CD4-positive, alpha-beta T cell (primary cell): Measurements from ENCODE around the gene SPRN. TPM values are rescaled to one million over a fixed set of nuclear protein-coding genes. Genes with fewer than 3 reads are reported as not detected.
"Not testable (repeated sequence)": the region's sequence is repeated elsewhere in the genome, so short reads cannot be mapped to it uniquely, and the experiment has no call there.

Experiments used
- ATAC-seq: fragments of 200-7000 bp; cut with Tn5 transposase; one replicate; pipeline ENCODE4 v1.10.0; 2022; ENCODE audit warnings: mild to moderate bottlenecking; ENCODE audit not compliant: poor library complexity
- CTCF ChIA-PET: fragments of 350-600 bp; sonication (Branson Sonifier 250); formaldehyde crosslinking; loops from one replicate; lab custom pipeline; 2021; ENCODE audit warnings: antibody characterized with exemption, inconsistent platforms; lab: Charles Lee
- POLR2A ChIA-PET: fragments of 350-600 bp; sonication (Branson Sonifier 250); formaldehyde crosslinking; loops from one replicate; lab custom pipeline; 2021; ENCODE audit warnings: antibody characterized with exemption, inconsistent platforms; lab: Charles Lee
- DNase-seq, 14 experiments: peaks; one replicate each; pipeline ENCODE4 v3.0.0-alpha.2; 2013 to 2020; ENCODE audit warnings: mixed read lengths in 2 of 14
- H3K27ac ChIP-seq, 2 donors: one replicate each; pipeline versions ENCODE4 v1.5.1 to v1.7.0; 2013; ENCODE audit warnings: low read length in 2 of 2, low read depth in 1 of 2, mild to moderate bottlenecking in 1 of 2
- H3K27me3 ChIP-seq, 2 experiments: 1 replicate in 1 of 2; 2 replicates in 1 of 2; pipeline versions ENCODE4 v1.6.1 to v1.7.0; 2013; ENCODE audit warnings: low read length in 2 of 2, control low read depth in 1 of 2, mild to moderate bottlenecking in 1 of 2, moderate library complexity in 1 of 2; ENCODE audit not compliant: insufficient read depth in 2 of 2, control insufficient read depth in 1 of 2
- H3K36me3 ChIP-seq: one replicate; pipeline ENCODE4 v1.6.1; 2013; ENCODE audit warnings: low read length, control low read depth; ENCODE audit not compliant: insufficient read depth
- H3K4me1 ChIP-seq: one replicate; pipeline ENCODE4 v1.6.1; 2013; ENCODE audit warnings: low read length, control low read depth; ENCODE audit not compliant: insufficient read depth
- H3K4me3 ChIP-seq: one replicate; pipeline ENCODE4 v1.5.1; 2013; ENCODE audit warnings: mild to moderate bottlenecking, low read length, moderate library complexity
- H3K9me3 ChIP-seq, 2 experiments: 1 replicate in 1 of 2; 2 replicates in 1 of 2; pipeline versions ENCODE4 v1.6.1 to v1.7.0; 2013; ENCODE audit warnings: low read length in 2 of 2, mild to moderate bottlenecking in 2 of 2, control low read depth in 1 of 2, moderate library complexity in 1 of 2; ENCODE audit not compliant: control insufficient read depth in 1 of 2, insufficient read depth in 1 of 2
- H3K27ac Mint-ChIP-seq: one replicate; pipeline ENCODE4 v1.8.0; 2020; ENCODE audit warnings: mixed read lengths
- H3K27me3 Mint-ChIP-seq: one replicate; pipeline ENCODE4 v1.8.0; 2021; ENCODE audit warnings: mixed read lengths
- H3K36me3 Mint-ChIP-seq: one replicate; pipeline ENCODE4 v1.8.0; 2021; ENCODE audit warnings: low read depth, mixed read lengths
- H3K4me1 Mint-ChIP-seq: one replicate; pipeline ENCODE4 v1.8.0; 2021; ENCODE audit warnings: low read depth, mixed read lengths
- H3K4me3 Mint-ChIP-seq: one replicate; pipeline ENCODE4 v1.8.0; 2020; ENCODE audit warnings: mild to moderate bottlenecking, mixed read lengths
- H3K9me3 Mint-ChIP-seq: one replicate; pipeline ENCODE4 v1.8.0; 2020; ENCODE audit warnings: mixed read lengths
- intact Hi-C, 2 experiments: fragments of 100-400 bp; cut with DNase I in 1 of 2; cut with micrococcal nuclease in 1 of 2; formaldehyde crosslinking; loops; one replicate each; pipeline versions ENCODE4 v1.15.1 to v1.9.0; 2023 to 2025; cut with DNase I, micrococcal nuclease
- total RNA-seq, 174 experiments: library from RNA in 2 of 174; stranded (reverse) in 2 of 174; gene quantifications; one replicate each; pipeline ENCODE4 v1.2.3 and lab custom pipeline; 2021 to 2026
- TF ChIP-seq, protein P1 (sequence below): fragments of 200-600 bp; IDR thresholded peaks from one replicate; pipeline ENCODE4 v1.8.0; 2022; ENCODE audit warnings: antibody characterized with exemption, mild to moderate bottlenecking

SPRN gene
- total RNA-seq, 2 experiments from 2014 or later: not detected

DNA sequence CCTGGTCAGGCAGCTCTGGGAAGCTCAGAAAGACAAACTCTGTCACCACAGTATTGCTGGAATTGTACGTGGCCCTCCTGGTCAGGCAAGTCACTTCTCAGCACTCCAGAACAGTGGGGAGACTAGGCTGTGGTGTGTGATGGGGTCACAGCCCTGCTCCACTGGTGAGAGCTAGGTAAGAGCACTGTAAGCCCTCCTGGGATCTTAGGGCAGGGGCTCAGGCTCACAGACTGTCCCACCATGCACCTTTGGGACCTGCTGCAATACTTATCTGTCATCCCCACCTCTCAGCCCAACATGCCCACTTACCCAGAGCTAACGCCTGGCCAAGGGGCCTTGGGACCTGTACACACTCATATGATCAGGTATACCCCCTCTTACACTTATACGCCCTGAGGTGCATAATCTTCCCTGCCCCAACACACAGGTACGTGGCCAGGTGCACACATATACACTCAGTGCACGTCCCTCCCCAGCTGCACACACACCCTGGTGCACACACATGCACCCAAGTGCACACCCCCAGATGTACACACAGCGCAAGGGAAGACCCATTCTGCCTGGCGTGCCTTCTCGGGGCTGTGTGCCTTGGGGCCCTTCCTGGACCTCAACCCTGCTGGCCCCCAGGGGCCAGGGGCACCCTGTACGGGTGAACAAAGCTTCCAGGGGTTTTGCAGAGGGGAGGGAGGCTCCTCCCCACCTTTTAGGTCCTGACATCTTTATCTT, 7.6 kb upstream of the SPRN start:
- H3K27ac Mint-ChIP-seq, POLR2A ChIA-PET, H3K4me1 Mint-ChIP-seq, CTCF ChIA-PET, H3K4me3 ChIP-seq, H3K36me3 ChIP-seq, H3K27me3 ChIP-seq, ATAC-seq, H3K9me3 Mint-ChIP-seq, H3K4me1 ChIP-seq, H3K27ac ChIP-seq, H3K36me3 Mint-ChIP-seq, DNase-seq, H3K27me3 Mint-ChIP-seq, H3K9me3 ChIP-seq, H3K4me3 Mint-ChIP-seq: not testable (repeated sequence)
- intact Hi-C loops: loop anchor here in 1 of 2 experiments (10.0 kb wide), 1 partner anchor 143 kb away; no protein-coding TSS in a partner anchor

- H3K27ac Mint-ChIP-seq, H3K27me3 Mint-ChIP-seq, H3K4me1 ChIP-seq, H3K4me3 ChIP-seq, H3K36me3 Mint-ChIP-seq, H3K9me3 Mint-ChIP-seq, H3K27ac ChIP-seq, H3K4me3 Mint-ChIP-seq, H3K27me3 ChIP-seq, DNase-seq, H3K36me3 ChIP-seq, CTCF ChIA-PET, H3K9me3 ChIP-seq, intact Hi-C loops, POLR2A ChIA-PET, H3K4me1 Mint-ChIP-seq, ATAC-seq: not testable (repeated sequence)
Measured at GRCh38 chr10:133429571-133429970, 5.1 kb upstream of the SPRN start.

DNA sequence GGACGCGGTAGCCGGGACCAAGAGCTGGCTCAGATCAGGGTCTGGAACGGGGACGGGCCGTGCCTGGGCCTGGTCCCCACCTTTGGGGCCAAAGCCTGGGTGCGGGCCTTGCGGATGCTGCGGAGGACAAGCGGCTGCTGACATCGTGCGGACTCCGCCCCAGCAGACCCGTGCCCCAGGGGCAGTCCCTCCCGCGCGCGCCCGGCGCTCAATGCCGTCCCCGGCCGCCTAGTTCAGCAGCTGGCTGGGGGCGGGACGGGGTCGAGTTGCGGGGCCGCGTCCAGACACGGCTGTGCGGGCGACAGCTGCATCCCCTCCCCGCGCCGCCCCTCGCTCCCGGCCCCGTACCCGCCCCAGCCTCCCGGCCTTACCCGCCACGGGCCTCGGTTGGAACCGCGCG, 323 bp downstream of the SPRN start:
- peaks cover 16% of the 10 kb centered on the region for H3K36me3 Mint-ChIP-seq
- H3K36me3 ChIP-seq: peaks cover 10% of the 10 kb centered on the region
- intact Hi-C loops, H3K4me3 Mint-ChIP-seq, H3K4me1 ChIP-seq, DNase-seq, H3K9me3 Mint-ChIP-seq, ATAC-seq, H3K27ac ChIP-seq, H3K4me3 ChIP-seq, H3K27me3 Mint-ChIP-seq, H3K27ac Mint-ChIP-seq, H3K4me1 Mint-ChIP-seq, POLR2A ChIA-PET, H3K9me3 ChIP-seq, CTCF ChIA-PET, H3K27me3 ChIP-seq: not testable (repeated sequence)

- TF ChIP-seq, protein P1, sequence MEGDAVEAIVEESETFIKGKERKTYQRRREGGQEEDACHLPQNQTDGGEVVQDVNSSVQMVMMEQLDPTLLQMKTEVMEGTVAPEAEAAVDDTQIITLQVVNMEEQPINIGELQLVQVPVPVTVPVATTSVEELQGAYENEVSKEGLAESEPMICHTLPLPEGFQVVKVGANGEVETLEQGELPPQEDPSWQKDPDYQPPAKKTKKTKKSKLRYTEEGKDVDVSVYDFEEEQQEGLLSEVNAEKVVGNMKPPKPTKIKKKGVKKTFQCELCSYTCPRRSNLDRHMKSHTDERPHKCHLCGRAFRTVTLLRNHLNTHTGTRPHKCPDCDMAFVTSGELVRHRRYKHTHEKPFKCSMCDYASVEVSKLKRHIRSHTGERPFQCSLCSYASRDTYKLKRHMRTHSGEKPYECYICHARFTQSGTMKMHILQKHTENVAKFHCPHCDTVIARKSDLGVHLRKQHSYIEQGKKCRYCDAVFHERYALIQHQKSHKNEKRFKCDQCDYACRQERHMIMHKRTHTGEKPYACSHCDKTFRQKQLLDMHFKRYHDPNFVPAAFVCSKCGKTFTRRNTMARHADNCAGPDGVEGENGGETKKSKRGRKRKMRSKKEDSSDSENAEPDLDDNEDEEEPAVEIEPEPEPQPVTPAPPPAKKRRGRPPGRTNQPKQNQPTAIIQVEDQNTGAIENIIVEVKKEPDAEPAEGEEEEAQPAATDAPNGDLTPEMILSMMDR: no peak
- intact Hi-C loops: no loop called here
- peak overlapping the region; percentile 25 for H3K4me3 Mint-ChIP-seq
Measured at GRCh38 chr10:133422807-133423771, 1.3 kb downstream of the SPRN start.

More at GRCh38 chr10:133422807-133423771, 1.3 kb downstream of the SPRN start:
- no peak overlapping the region for H3K27ac Mint-ChIP-seq
- H3K27me3 Mint-ChIP-seq: no peaks in the 10 kb centered on the region
- peaks cover 0 to 4% of the 10 kb centered on the region in 2 experiments for H3K9me3 ChIP-seq
- peaks cover 6 to 7% of the 10 kb centered on the region in 2 experiments for H3K27me3 ChIP-seq
- H3K4me1 ChIP-seq: peaks cover 6% of the 10 kb centered on the region
- ATAC-seq (peak; percentile 32), DNase-seq (peak in 2 of 14 experiments; percentile 13 to 32)
- H3K36me3 ChIP-seq: peaks cover 17% of the 10 kb centered on the region
- H3K27ac ChIP-seq: no peak overlapping the region
- no peaks in the 10 kb centered on the region for H3K9me3 Mint-ChIP-seq
- no peaks in the 10 kb centered on the region for H3K4me1 Mint-ChIP-seq
- peaks cover 26% of the 10 kb centered on the region for H3K36me3 Mint-ChIP-seq
- H3K4me3 ChIP-seq: no peak overlapping the region
- ChIA-PET CTCF (no interaction called here), POLR2A (no interaction called here)
